ENCODE measurements around the gene GFOD2.

The GFOD2 gene

GRCh38 chr16:67733734-67734470 is 14.8 kb upstream of the GFOD2 start:
- Histone ChIP-seq H3K4me3 (ENCODE audit: low read length) (no peak overlapping the region), H3K27ac (ENCODE audit: low read length) (no peak overlapping the region), H3K27me3 (ENCODE audit: low read depth, low read length) (no peaks in the 10 kb centered on the region), H3K9me3 (ENCODE audit: insufficient read depth, low read length) (no peaks in the 10 kb centered on the region), H4K20me1 (ENCODE audit: insufficient read depth, low read length) (no peaks in the 10 kb centered on the region), H3K36me3 (replicated peaks; ENCODE audit: low read depth, low read length) (peaks cover 23% of the 10 kb centered on the region), H3K9ac (ENCODE audit: low read length) (no peak overlapping the region), H3K79me2 (ENCODE audit: low read length) (no peaks in the 10 kb centered on the region), H3K4me2 (ENCODE audit: low read length) (no peak overlapping the region), H3K4me1 (ENCODE audit: low read length) (no peaks in the 10 kb centered on the region), H2AFZ (ENCODE audit: low read depth, low read length) (no peak overlapping the region)
- no peak for TF ChIP-seq EZH2phosphoT487 (IDR thresholded peaks at IDR 0.05; ENCODE audit: low read depth)
- TF ChIP-seq CTCF (IDR thresholded peaks at IDR 0.05; ENCODE audit: low read depth, low read length) = no peak

- Histone ChIP-seq H3K9me3 (ENCODE audit: insufficient read depth, low read length) (no peaks in the 10 kb centered on the region), H3K4me2 (ENCODE audit: low read length) (no peak overlapping the region), H2AFZ (ENCODE audit: low read depth, low read length) (no peak overlapping the region), H3K36me3 (replicated peaks; ENCODE audit: low read depth, low read length) (peaks cover 23% of the 10 kb centered on the region), H3K9ac (ENCODE audit: low read length) (no peak overlapping the region), H3K27ac (ENCODE audit: low read length) (no peak overlapping the region), H3K4me3 (ENCODE audit: low read length) (no peak overlapping the region), H3K79me2 (ENCODE audit: low read length) (no peaks in the 10 kb centered on the region), H3K4me1 (ENCODE audit: low read length) (no peaks in the 10 kb centered on the region), H3K27me3 (ENCODE audit: low read depth, low read length) (no peaks in the 10 kb centered on the region), H4K20me1 (ENCODE audit: insufficient read depth, low read length) (no peaks in the 10 kb centered on the region)
- TF ChIP-seq CTCF (IDR thresholded peaks at IDR 0.05; ENCODE audit: low read depth, low read length) = no peak
- no peak for TF ChIP-seq EZH2phosphoT487 (IDR thresholded peaks at IDR 0.05; ENCODE audit: low read depth)
Observed at GRCh38 chr16:67731753-67732095, 12.6 kb upstream of the GFOD2 start.

- Histone ChIP-seq H3K79me2 (ENCODE audit: low read length) (no peaks in the 10 kb centered on the region), H2AFZ (ENCODE audit: low read depth, low read length) (no peak overlapping the region), H3K27ac (ENCODE audit: low read length) (no peak overlapping the region), H3K4me1 (ENCODE audit: low read length) (no peaks in the 10 kb centered on the region), H3K36me3 (replicated peaks; ENCODE audit: low read depth, low read length) (peaks cover 23% of the 10 kb centered on the region), H3K27me3 (ENCODE audit: low read depth, low read length) (no peaks in the 10 kb centered on the region), H4K20me1 (ENCODE audit: insufficient read depth, low read length) (no peaks in the 10 kb centered on the region), H3K4me3 (ENCODE audit: low read length) (no peak overlapping the region), H3K9ac (ENCODE audit: low read length) (no peak overlapping the region), H3K9me3 (ENCODE audit: insufficient read depth, low read length) (no peaks in the 10 kb centered on the region), H3K4me2 (ENCODE audit: low read length) (no peak overlapping the region)
- no peak for TF ChIP-seq EZH2phosphoT487 (IDR thresholded peaks at IDR 0.05; ENCODE audit: low read depth)
- TF ChIP-seq CTCF (IDR thresholded peaks at IDR 0.05; ENCODE audit: low read depth, low read length) = no peak
Observed at GRCh38 chr16:67731071-67731752, 12.1 kb upstream of the GFOD2 start.

- Histone ChIP-seq H3K79me2 (ENCODE audit: low read length) (no peaks in the 10 kb centered on the region), H3K27ac (ENCODE audit: low read length) (no peak overlapping the region), H3K4me3 (ENCODE audit: low read length) (no peak overlapping the region), H3K4me2 (ENCODE audit: low read length) (no peak overlapping the region), H2AFZ (ENCODE audit: low read depth, low read length) (no peak overlapping the region), H4K20me1 (ENCODE audit: insufficient read depth, low read length) (no peaks in the 10 kb centered on the region), H3K9me3 (ENCODE audit: insufficient read depth, low read length) (no peaks in the 10 kb centered on the region), H3K27me3 (ENCODE audit: low read depth, low read length) (no peaks in the 10 kb centered on the region), H3K4me1 (ENCODE audit: low read length) (no peaks in the 10 kb centered on the region), H3K9ac (ENCODE audit: low read length) (no peak overlapping the region), H3K36me3 (replicated peaks; ENCODE audit: low read depth, low read length) (peaks cover 23% of the 10 kb centered on the region)
- TF ChIP-seq CTCF (IDR thresholded peaks at IDR 0.05; ENCODE audit: low read depth, low read length) (no peak), EZH2phosphoT487 (IDR thresholded peaks at IDR 0.05; ENCODE audit: low read depth) (no peak)
Observed at GRCh38 chr16:67730326-67730725, 11.2 kb upstream of the GFOD2 start.

Data from OCI-LY3 (cell line).